HCT116 (cell line): ENCODE measurements around the gene TSG101.
A peak's percentile ranks its signal among the peaks of the same experiment; 100 is the strongest.

ENCODE experiments used
- CTCF ChIP-seq, 3 experiments: fragments of 200-600 bp in 1 of 3; sonication (generic) in 1 of 3; IDR thresholded peaks in 2 of 3; conservative IDR thresholded peaks in 1 of 3; 2 replicates each; pipeline ENCODE4 v1.5.1; 2012 to 2017; ENCODE audit warnings: low read depth in 2 of 3, low read length in 2 of 3, antibody characterized with exemption in 1 of 3, borderline replicate concordance in 1 of 3, control low read depth in 1 of 3, mild to moderate bottlenecking in 1 of 3, mixed read lengths in 1 of 3, mixed run types in 1 of 3, moderate library complexity in 1 of 3; ENCODE audit not compliant: insufficient read depth in 1 of 3
- POLR2A ChIP-seq: IDR thresholded peaks from 2 replicates; pipeline ENCODE4 v1.7.0; 2011; ENCODE audit warnings: borderline replicate concordance; ENCODE audit not compliant: insufficient read depth, insufficient read length; ENCODE audit errors: extremely low read depth
- REST ChIP-seq: IDR thresholded peaks from 2 replicates; pipeline ENCODE4 v1.6.1; 2012; ENCODE audit warnings: low read depth
- SIN3A ChIP-seq: IDR thresholded peaks from 2 replicates; pipeline ENCODE4 v1.6.1; 2012; ENCODE audit warnings: low read depth
- SP1 ChIP-seq: IDR thresholded peaks from 2 replicates; pipeline ENCODE4 v1.6.1; 2012; ENCODE audit warnings: low read depth

GRCh38 chr11:18522388-18522787 lies 4.4 kb downstream of the TSG101 start:
- peak in 2 of 3 experiments; percentile 38 to 46; a peak in 3 of 6 replicates for TF ChIP-seq CTCF (IDR thresholded peaks at IDR 0.05 in 2 of 3, conservative IDR thresholded peaks at IDR 0.05 in 1 of 3; ENCODE audit: borderline replicate concordance in 1 of 3, insufficient read depth in 1 of 3, low read depth in 2 of 3, low read length in 2 of 3)
- TF ChIP-seq REST, result no peak
- TF ChIP-seq SP1, result no peak
- no peak for TF ChIP-seq SIN3A
- TF ChIP-seq POLR2A, result no peak
